ENCODE data around the gene HTR1E. TPM values are rescaled to one million over a fixed set of nuclear protein-coding genes. Genes with fewer than 3 reads are reported as not detected.
"Not testable (repeated sequence)": the region's sequence is repeated elsewhere in the genome, so short reads cannot be mapped to it uniquely, and the experiment has no call there.

The HTR1E gene
- total RNA-seq, 1 experiment from 2014 or later, result not detected

GRCh38 chr6:86952991-86953390 lies 15.7 kb downstream of the HTR1E start:
- DNase-seq (ENCODE audit: low read depth in 1 of 2, low spot score in 2 of 2), result no peak
- no peaks in the 10 kb centered on the region for H3K36me3 ChIP-seq
- H3K27me3 ChIP-seq (replicated peaks), result no peaks in the 10 kb centered on the region
- H3K27ac ChIP-seq, result no peak overlapping the region
- no peak overlapping the region for H3K4me3 ChIP-seq
- H3K9me3 ChIP-seq (replicated peaks), result no peaks in the 10 kb centered on the region
- no peaks in the 10 kb centered on the region for H3K4me1 ChIP-seq (replicated peaks)

- Histone ChIP-seq H3K4me3 (no peak overlapping the region), H3K9me3 (replicated peaks) (no peaks in the 10 kb centered on the region), H3K4me1 (replicated peaks) (no peaks in the 10 kb centered on the region), H3K36me3 (no peaks in the 10 kb centered on the region), H3K27ac (no peak overlapping the region), H3K27me3 (replicated peaks) (no peaks in the 10 kb centered on the region)
- no peak for DNase-seq (ENCODE audit: low read depth in 1 of 2, low spot score in 2 of 2)
These were observed 22.3 kb downstream of the HTR1E start for GRCh38 chr6:86959656-86960055.

GRCh38 chr6:86961455-86962200 lies 24.3 kb downstream of the HTR1E start:
- DNase-seq (ENCODE audit: low read depth in 1 of 2, low spot score in 2 of 2), result no peak
- no peaks in the 10 kb centered on the region for H3K9me3 ChIP-seq (replicated peaks)
- no peaks in the 10 kb centered on the region for H3K27me3 ChIP-seq (replicated peaks)
- no peak overlapping the region for H3K4me3 ChIP-seq
- no peak overlapping the region for H3K27ac ChIP-seq
- no peaks in the 10 kb centered on the region for H3K4me1 ChIP-seq (replicated peaks)
- no peaks in the 10 kb centered on the region for H3K36me3 ChIP-seq

GRCh38 chr6:86963352-86963751 lies 26.0 kb downstream of the HTR1E start:
- DNase-seq (ENCODE audit: low read depth in 1 of 2, low spot score in 2 of 2), result no peak
- Histone ChIP-seq H3K9me3 (replicated peaks) (no peaks in the 10 kb centered on the region), H3K36me3 (no peaks in the 10 kb centered on the region), H3K4me1 (replicated peaks) (no peaks in the 10 kb centered on the region), H3K4me3 (no peak overlapping the region), H3K27ac (no peak overlapping the region), H3K27me3 (replicated peaks) (no peaks in the 10 kb centered on the region)

- Histone ChIP-seq H3K27ac (no peak overlapping the region), H3K36me3 (no peaks in the 10 kb centered on the region), H3K9me3 (replicated peaks) (no peaks in the 10 kb centered on the region), H3K4me3 (no peak overlapping the region), H3K27me3 (replicated peaks) (no peaks in the 10 kb centered on the region), H3K4me1 (replicated peaks) (no peaks in the 10 kb centered on the region)
- no peak for DNase-seq (ENCODE audit: low read depth in 1 of 2, low spot score in 2 of 2)
These were observed 26.8 kb downstream of the HTR1E start for GRCh38 chr6:86964029-86964579.

- DNase-seq (ENCODE audit: low read depth in 1 of 2, low spot score in 2 of 2), result no peak
These were observed 28.9 kb downstream of the HTR1E start for GRCh38 chr6:86966271-86966670.

GRCh38 chr6:86969573-86969972 lies 32.2 kb downstream of the HTR1E start:
- Histone ChIP-seq H3K27ac (no peak overlapping the region), H3K4me3 (no peak overlapping the region), H3K4me1 (replicated peaks) (no peaks in the 10 kb centered on the region), H3K27me3 (replicated peaks) (0 out of 2 replicates have a peak, but pooled peaks cover 4% of the 10 kb centered on the region), H3K9me3 (replicated peaks) (no peaks in the 10 kb centered on the region), H3K36me3 (no peaks in the 10 kb centered on the region)
- DNase-seq (ENCODE audit: low read depth in 1 of 2, low spot score in 2 of 2), result no peak

More at GRCh38 chr6:86966271-86966670, 28.9 kb downstream of the HTR1E start:
- H3K27me3 ChIP-seq (replicated peaks), result 0 out of 2 replicates have a peak, but pooled peaks cover 4% of the 10 kb centered on the region
- no peaks in the 10 kb centered on the region for H3K4me1 ChIP-seq (replicated peaks)
- H3K36me3 ChIP-seq, result no peaks in the 10 kb centered on the region
- no peak overlapping the region for H3K4me3 ChIP-seq
- no peak overlapping the region for H3K27ac ChIP-seq
- no peaks in the 10 kb centered on the region for H3K9me3 ChIP-seq (replicated peaks)

- no peak for DNase-seq (ENCODE audit: low read depth in 1 of 2, low spot score in 2 of 2)
- no peak overlapping the region for H3K27ac ChIP-seq
- H3K27me3 ChIP-seq (replicated peaks), result 0 out of 2 replicates have a peak, but pooled peaks cover 7% of the 10 kb centered on the region
- no peaks in the 10 kb centered on the region for H3K36me3 ChIP-seq
- H3K4me3 ChIP-seq, result no peak overlapping the region
- no peaks in the 10 kb centered on the region for H3K9me3 ChIP-seq (replicated peaks)
- H3K4me1 ChIP-seq (replicated peaks), result no peaks in the 10 kb centered on the region
These were observed 35.8 kb downstream of the HTR1E start for GRCh38 chr6:86973088-86973487.

GRCh38 chr6:86978251-86978650 lies 40.9 kb downstream of the HTR1E start:
- Histone ChIP-seq H3K4me3 (no peak overlapping the region), H3K27ac (no peak overlapping the region), H3K9me3 (replicated peaks) (no peaks in the 10 kb centered on the region), H3K4me1 (replicated peaks) (no peaks in the 10 kb centered on the region), H3K27me3 (replicated peaks) (0 out of 2 replicates have a peak, but pooled peaks cover 4% of the 10 kb centered on the region), H3K36me3 (no peaks in the 10 kb centered on the region)
- no peak for DNase-seq (ENCODE audit: low read depth in 1 of 2, low spot score in 2 of 2)

GRCh38 chr6:87001494-87001893 lies 64.2 kb downstream of the HTR1E start:
- no peak for DNase-seq (ENCODE audit: low read depth in 1 of 2, low spot score in 2 of 2)

GRCh38 chr6:87002391-87002790 lies 65.1 kb downstream of the HTR1E start:
- not testable (repeated sequence) for DNase-seq (ENCODE audit: low read depth in 1 of 2, low spot score in 2 of 2); H3K4me3 ChIP-seq; H3K36me3 ChIP-seq; H3K4me1 ChIP-seq (replicated peaks); H3K9me3 ChIP-seq (replicated peaks); H3K27ac ChIP-seq; H3K27me3 ChIP-seq (replicated peaks)

More at GRCh38 chr6:87001494-87001893, 64.2 kb downstream of the HTR1E start:
- H3K4me3 ChIP-seq, result no peak overlapping the region
- H3K27me3 ChIP-seq (replicated peaks), result no peaks in the 10 kb centered on the region
- no peak overlapping the region for H3K27ac ChIP-seq
- no peaks in the 10 kb centered on the region for H3K4me1 ChIP-seq (replicated peaks)
- no peaks in the 10 kb centered on the region for H3K36me3 ChIP-seq
- no peaks in the 10 kb centered on the region for H3K9me3 ChIP-seq (replicated peaks)

GRCh38 chr6:87006541-87006940 lies 69.2 kb downstream of the HTR1E start:
- not testable (repeated sequence) for H3K27ac ChIP-seq; DNase-seq (ENCODE audit: low read depth in 1 of 2, low spot score in 2 of 2); H3K9me3 ChIP-seq (replicated peaks); H3K27me3 ChIP-seq (replicated peaks); H3K36me3 ChIP-seq; H3K4me3 ChIP-seq; H3K4me1 ChIP-seq (replicated peaks)

- H3K4me1 ChIP-seq (replicated peaks); DNase-seq (ENCODE audit: low read depth in 1 of 2, low spot score in 2 of 2); H3K27me3 ChIP-seq (replicated peaks); H3K4me3 ChIP-seq; H3K9me3 ChIP-seq (replicated peaks); H3K36me3 ChIP-seq; H3K27ac ChIP-seq: not testable (repeated sequence)
These were observed 72.3 kb downstream of the HTR1E start for GRCh38 chr6:87009581-87009980.

GRCh38 chr6:87012035-87012434 lies 74.7 kb downstream of the HTR1E start:
- Histone ChIP-seq H3K4me1 (replicated peaks) (no peaks in the 10 kb centered on the region), H3K27me3 (replicated peaks) (no peaks in the 10 kb centered on the region), H3K36me3 (no peaks in the 10 kb centered on the region), H3K9me3 (replicated peaks) (no peaks in the 10 kb centered on the region), H3K27ac (no peak overlapping the region), H3K4me3 (no peak overlapping the region)
- no peak for DNase-seq (ENCODE audit: low read depth in 1 of 2, low spot score in 2 of 2)
